ENCODE data around the gene TTI1.
A peak's percentile ranks its signal among the peaks of the same experiment; 100 is the strongest.
"Not testable (repeated sequence)": the region's sequence is repeated elsewhere in the genome, so short reads cannot be mapped to it uniquely, and the experiment has no call there.

TTI1 gene

DNA sequence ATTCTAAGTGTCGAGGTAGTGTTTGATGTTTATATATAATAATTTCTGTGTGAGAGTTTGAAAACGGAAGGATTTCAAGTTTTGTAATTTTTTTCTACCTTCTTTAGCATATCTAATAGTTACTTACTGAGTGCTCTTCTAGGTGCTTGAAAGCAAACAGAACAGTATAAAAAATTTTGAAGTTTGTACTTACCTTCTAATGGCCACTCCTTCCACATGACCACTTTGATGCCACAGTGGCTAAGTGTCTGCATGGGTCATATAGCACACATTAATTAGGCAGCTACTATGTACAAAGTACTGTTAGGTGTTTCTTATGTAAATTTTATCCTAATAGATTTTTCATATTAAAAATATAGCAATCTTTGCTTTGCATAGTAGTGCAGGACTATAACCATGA, 21.4 kb upstream of the TTI1 start:
- no peak for DNase-seq

DNA sequence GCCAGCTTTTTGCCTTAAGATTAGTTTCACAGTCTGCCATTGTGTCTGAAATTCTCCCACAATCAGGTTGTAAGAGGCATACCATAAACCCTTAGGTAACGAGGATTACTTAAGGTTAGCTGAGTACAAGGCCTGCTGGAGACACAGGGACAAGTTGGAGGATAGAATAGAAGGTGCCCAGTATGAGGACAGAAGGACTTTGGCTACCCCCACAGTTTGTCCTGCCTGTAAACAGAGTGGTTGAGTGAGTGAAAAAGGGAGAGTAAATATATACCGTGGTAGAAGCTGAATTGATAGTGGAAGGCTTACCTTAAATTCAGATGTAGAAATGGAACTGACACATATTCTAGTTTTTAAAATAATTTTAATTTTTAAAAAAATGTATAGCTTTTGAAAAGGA, 19.6 kb upstream of the TTI1 start:
- DNase-seq: no peak

- no peak for DNase-seq
Measured at GRCh38 chr20:38050686-38051085, 17.4 kb upstream of the TTI1 start.

DNA sequence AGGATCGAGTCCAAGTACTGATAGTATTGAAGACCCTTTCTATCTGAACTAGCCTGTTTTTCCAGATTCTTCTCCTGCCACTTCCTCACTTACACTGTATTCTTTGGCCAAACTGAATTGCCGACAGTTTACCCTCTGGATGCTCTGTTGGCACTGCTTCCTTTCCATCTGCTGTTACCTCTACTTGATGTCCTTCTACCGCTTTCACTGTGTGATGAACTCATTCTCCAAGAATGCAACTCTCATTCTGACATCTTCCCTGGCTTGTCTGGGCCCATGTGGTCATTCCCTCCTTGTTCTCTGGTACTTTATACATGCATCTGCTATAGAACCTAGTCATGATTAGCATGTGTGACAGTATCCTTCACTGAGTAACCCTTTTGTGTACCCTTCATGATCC, 16.5 kb upstream of the TTI1 start:
- peak; percentile 28 for DNase-seq

DNA sequence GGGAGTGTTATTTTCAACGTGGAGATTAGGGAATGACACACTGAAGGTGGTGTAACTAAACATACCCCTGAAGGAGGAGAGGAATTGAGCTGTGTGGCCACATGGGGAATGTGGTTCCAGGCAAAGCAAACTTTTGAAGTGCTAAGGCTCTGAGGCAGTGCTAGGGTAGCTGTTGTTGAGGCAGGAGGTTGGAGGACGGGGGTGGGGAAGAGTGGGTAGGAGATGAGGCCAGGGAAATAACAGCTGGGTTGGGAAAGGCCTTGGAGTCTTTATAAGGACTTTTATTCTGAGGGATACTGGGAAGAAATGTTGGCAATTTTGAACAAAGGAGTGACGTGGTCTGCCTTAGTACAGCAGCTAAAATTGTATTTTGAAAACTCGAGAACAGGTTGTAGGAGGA, 13.3 kb upstream of the TTI1 start:
- DNase-seq: no peak

- no peak for DNase-seq
Measured at GRCh38 chr20:38044685-38045084, 11.4 kb upstream of the TTI1 start.

DNA sequence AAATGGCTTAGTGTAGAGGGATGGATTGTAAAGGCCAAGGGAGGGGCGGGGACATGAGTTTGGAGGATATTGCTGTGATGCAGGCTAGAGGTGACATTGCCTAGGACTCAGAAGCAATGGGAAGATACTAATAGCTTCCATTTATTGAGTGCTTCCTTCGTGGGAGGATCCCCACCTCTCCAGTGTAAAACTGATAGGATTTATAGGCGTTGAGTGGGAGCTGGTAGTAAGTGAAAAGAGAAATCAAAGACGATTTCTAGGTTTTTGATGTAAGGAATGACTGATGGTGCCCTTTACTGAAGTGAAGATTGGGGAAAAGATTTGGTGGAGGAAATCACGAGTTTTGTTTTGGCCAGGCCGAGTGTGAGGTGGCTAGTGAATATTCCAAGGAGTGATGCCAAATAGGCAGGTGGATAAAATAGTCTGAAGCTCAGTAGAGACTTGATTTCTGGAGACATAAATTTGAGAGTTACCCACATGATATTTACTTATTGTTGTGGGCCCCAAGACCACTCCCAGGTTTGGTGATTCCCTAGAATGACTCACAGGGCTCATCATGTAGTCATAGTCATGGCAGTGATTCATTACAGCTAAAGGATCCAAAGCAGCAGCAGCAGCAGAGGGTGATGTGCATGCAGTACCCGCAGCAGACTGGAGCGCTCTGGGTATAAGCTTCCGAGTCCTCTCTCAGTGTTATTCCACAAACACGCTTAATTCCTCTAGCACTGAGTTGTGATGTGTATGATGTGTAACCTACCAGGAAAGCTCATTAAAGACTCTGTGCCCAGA, 10.4 kb upstream of the TTI1 start:
- peak; percentile 57 for DNase-seq

GRCh38 chr20:38040276-38040675, 7.0 kb upstream of the TTI1 start:
- DNase-seq: no peak

- no peak for DNase-seq
Measured at GRCh38 chr20:38036366-38036765, 3.1 kb upstream of the TTI1 start.

GRCh38 chr20:38034961-38035360, 1.7 kb upstream of the TTI1 start:
- no peak for DNase-seq

- DNase-seq: no peak
Measured at GRCh38 chr20:38034108-38034649, 923 bp upstream of the TTI1 start.

GRCh38 chr20:38032585-38033329, 499 bp downstream of the TTI1 start:
- no peak for DNase-seq

DNA sequence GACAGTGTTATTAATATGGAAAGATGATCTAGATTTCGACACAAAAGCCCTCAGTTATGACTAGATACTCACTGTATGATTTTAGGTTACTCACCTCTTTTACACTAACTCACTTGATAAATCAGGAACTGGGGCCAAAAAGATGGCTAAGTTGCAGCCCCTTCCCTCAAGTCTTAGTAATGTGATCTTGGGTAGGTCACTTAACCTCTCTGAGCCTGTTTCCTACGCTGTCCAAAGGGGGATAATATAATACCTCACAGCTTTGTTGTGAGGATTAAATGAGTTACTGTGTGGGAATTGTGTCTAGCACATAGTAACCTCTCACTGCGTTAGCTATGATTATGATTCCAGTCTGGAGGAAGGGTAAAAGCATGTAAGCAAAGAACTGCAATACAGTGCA, 1.3 kb downstream of the TTI1 start:
- no peak for DNase-seq

DNA sequence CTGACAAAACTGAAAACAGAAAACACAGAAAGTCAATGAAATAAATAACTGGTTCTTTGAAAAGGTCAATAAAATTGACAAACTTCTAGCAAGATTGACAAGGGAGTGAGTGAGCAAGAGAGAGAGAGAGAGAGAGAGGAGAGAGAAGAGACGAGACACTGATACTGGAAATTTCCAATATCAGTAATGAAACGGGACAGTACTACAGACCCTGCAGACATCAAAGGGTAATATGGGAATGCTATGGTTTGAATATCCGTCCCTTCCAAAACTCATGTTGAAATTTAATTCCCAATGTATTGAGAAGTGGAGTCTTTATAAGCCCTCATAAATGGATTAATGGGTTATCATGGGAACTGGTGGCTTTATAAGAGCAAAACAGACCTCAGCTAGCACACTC, 3.8 kb downstream of the TTI1 start:
- no peak for DNase-seq

- DNase-seq: no peak
Measured at GRCh38 chr20:38024496-38024895, 8.8 kb downstream of the TTI1 start.

DNA sequence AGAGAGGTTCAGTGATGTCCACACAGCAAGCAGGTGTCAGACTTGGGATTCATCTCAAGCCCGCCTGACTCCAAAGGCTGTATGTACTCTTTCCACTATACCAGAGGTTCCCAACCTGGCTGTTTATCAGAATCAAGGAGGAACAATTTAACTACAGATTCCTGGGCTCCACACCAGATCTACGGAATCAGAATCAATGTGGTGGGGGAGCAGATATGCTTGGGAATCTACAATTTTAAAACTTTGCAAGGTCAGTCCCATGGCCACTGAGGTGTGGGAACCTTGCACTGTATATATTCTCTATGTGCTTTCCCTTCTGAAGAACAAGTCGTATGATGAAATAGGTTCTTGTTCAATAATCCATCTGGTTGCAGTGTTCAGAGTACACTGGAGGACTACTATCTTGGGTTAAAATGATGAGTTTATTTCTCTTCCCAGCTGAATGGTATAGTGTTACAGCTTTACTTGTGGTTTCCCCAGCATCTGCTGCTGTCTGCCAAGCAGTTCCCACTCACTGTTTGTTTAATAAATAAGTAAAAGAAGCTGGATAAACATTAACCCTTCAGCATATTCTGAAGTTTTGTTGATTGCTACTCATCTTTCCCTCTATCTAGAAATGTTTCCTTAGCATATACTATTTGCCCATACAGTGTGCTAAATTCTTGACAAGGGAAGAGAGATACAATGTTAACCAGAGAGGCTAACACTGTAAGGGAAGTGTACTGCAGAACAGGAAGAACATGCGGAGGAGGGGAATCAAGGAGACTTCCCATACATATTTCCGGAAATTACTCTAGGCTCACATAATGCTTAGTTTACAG, 9.9 kb downstream of the TTI1 start:
- no peak for DNase-seq

DNA sequence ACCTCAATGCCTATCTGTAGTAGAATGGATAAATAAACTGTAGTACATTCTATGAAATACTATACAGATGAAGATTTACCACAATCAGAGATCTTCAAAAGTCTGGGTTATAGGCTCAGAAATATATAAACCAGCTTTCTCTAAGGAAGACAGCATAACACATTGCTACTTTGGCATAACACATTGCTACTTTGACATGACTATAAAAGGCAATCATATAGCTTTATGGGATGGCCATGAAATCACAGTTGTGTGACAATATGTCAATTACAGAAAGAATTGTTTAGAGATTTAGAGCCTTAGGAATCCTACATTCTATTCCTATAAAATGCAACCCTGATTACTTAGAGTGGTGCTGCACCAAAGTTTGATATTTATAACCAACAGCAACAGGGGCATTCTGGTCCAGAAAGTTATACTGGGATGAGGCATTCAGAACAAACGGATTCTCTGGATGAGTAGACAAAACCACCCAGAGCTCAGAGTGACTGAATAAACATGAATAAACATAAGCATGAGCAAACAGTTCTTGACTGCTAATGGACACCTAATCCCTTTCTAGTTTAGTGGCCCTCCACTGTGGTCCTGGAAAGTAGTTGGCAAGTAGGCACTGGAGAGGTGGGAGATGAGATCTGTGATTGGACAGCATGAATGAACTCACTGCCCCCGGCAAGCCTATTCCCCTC, 12.0 kb downstream of the TTI1 start:
- DNase-seq: no peak

- DNase-seq: no peak
Measured at GRCh38 chr20:38018385-38018784, 14.9 kb downstream of the TTI1 start.

DNA sequence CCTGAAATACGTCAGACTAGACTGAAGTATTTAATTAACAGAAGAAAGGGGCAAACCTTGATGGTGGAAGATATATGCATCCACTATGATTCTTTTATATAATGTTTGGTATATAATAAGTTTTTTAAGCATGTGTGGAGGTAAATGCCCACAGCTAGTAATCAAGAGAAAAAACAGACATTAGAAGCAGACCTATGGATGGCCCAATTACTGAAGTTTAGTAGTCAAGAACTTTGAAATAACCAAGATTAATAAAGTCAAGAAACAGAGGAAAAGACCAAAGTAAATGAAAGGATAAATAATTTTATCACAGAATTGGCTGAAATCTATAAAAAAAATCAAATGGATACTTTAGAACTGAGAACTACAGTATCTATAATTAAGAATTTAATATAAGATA, 15.3 kb downstream of the TTI1 start:
- DNase-seq: no peak

- no peak for DNase-seq
Measured at GRCh38 chr20:38013887-38014286, 19.4 kb downstream of the TTI1 start.

GRCh38 chr20:38012332-38012731, 20.9 kb downstream of the TTI1 start:
- no peak for DNase-seq

GRCh38 chr20:38011696-38012095, 21.6 kb downstream of the TTI1 start:
- no peak for DNase-seq

GRCh38 chr20:38009416-38009815, 23.8 kb downstream of the TTI1 start:
- DNase-seq: not testable (repeated sequence)

Data from 8988T (cell line).